Suppressor macrophage (primary cell): ENCODE results near the gene ZNF451.

Experiments used
- DNase-seq, 4 experiments: peaks; one replicate each; pipeline ENCODE4 v3.0.0-alpha.2; 2020 to 2022

ZNF451 gene

DNA sequence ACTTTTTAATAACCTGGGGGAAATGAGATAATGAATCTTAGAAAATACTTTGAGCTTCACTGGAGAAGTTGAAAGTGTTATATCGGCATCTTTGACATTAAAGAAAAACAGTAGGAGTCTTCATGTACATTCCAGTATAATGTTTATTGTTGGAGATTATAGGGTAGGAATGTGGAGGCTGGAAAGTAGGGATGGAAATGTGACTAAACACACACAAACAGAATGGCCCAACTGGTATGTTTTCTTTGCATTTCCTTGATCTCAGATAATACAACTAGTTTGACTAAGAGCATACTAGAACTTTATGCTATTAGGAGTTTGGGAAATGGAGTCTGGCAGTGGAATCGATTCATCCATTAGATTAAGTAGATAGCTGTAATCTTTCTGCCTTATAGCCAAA, 72.0 kb downstream of the ZNF451 start:
- DNase-seq, result no peak

DNA sequence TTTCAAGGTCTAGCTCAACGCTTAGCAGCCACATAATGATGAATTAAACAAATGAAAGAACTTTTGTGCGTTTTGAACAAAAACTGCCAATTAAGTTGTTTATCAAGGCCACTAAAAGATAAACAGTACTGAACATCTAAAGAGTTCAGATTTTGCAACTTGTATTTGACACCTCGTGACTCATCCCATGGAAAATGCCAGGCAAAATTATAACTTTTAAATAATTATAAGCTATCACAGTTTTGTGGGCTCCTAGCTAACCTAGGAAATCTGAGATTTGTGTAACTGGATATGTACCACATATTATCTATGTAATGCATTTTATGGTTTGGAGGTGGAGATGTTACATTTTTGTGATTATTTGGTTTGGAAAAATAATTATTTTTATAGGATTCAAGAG, 72.5 kb downstream of the ZNF451 start:
- DNase-seq, result no peak

DNA sequence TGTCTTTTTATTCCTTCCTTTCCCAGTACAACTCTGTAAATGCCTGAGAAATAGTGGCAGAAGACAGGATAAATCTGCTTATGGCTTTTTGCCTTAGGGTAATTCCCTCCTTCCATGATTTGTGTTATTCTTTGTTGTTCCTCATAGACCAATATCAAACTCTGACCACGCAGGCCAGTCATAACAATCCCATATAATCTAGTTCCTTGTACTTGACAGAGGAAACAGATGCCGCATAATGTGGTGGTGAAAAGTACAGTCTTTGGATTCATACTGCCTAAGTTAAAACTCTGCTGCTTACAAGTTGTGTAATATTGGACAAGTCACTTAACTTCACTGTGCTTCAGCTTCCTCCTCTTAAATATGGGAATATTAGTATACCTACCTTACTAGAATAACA, 74.0 kb downstream of the ZNF451 start:
- DNase-seq, result peak in 1 of 4 experiments; percentile 4

DNA sequence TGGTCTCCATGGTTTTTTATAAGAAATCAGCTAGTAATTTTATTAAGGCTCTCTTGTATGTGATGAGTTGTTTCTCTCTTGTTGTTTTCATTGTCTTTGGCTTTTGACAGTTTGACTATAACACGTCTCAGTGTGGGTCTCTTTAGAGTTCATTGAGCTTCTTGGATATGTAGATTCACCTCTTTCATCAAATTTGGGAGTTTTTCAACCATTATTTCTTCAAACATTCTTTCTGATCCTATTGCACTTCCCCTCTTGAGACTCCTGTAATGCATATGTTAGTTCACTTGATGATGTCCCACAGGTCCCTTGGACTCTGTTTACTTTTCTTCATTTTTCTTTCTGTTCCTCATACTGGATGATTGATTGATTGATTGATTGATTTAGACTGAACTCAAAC, 75.1 kb downstream of the ZNF451 start:
- no peak for DNase-seq

DNA sequence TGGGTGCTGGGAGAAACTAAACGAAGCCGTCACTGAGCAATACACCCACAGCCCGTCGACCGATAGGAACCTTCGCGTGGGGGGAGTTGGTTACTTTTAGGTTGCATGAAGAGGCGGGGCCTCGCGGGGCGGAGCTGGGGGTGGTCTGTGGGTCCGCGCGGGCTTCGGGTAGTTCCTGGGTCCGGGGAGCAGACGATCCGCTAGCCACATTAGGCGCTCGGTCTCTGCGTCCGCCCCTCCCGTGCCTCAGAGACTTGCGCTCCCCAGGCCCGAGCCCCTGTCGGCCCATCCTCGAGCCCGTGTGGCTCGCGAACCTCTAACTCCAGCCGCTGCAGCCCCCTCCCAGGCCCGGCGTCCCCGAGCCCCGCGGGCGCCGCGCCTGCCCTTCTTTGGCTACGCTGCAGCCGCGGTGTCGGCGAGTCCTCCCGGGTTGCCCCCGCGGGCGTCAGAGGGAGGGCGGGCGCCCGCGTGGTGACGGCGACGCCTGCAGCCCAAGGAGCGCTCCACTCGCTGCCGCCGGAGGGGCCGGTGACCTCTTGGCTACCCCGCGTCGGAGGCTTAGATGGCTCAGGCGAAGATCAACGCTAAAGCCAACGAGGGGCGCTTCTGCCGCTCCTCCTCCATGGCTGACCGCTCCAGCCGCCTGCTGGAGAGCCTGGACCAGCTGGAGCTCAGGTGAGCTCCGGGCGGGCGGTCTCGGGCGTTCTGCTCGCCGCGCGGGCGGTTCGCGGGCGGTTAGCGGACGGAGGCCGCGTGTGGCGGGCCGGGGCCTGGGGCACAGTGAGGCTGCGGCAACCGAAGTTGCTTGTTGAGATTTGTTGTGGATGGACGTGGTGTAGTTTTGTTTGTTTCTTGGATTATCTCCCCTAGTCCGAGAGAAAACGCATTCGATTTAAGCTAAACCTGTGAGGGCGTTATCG, 82.4 kb downstream of the ZNF451 start, which contains the start of gene BAG2:
TSS of gene BAG2 (plus strand) at position 191 of the 920 bp plus-strand sequence. CDS start at position 563, 372 bp downstream.
- DNase-seq, result peak; percentile 87 to 93 (median 91)

DNA sequence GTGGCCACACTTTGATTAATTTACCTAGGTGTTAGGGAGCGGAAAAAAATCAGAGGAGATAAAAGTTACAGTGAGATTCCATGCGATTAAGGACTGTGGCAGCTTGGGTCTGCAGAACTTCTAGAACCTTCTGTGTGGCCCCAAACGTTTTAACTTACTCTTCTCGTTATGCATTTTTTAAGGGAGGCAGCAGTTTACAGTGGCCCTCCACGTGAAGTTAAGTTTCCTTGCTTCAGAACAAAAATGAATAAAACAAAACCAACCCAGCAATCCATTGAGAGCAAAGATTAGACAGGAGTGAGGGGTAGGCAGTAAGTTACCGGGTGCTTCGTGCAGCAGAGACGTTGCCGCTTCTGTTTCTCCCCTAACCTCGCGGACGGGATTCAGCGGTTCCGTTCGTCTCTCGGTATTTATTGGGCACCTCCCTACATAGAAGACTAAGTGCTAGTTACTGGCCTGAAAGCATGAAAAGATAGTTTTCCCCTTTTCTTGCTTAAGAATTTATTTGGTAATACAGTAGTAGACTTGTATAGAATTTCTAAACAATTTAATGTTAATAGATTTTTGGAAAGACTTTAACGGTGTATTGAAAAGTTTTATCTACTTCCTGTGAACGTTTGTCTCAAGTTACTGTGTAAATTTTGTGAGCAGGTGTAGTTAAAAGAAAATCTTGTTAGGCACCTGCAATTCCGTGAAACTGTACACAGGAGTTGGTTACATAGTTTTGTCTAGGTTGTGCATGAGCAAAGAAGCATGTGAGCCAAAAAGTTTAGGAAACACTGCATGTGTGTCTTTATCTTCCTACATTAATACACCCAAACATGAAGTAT, 83.3 kb downstream of the ZNF451 start:
- peak; percentile 6 to 42 (median 24) for DNase-seq

DNA sequence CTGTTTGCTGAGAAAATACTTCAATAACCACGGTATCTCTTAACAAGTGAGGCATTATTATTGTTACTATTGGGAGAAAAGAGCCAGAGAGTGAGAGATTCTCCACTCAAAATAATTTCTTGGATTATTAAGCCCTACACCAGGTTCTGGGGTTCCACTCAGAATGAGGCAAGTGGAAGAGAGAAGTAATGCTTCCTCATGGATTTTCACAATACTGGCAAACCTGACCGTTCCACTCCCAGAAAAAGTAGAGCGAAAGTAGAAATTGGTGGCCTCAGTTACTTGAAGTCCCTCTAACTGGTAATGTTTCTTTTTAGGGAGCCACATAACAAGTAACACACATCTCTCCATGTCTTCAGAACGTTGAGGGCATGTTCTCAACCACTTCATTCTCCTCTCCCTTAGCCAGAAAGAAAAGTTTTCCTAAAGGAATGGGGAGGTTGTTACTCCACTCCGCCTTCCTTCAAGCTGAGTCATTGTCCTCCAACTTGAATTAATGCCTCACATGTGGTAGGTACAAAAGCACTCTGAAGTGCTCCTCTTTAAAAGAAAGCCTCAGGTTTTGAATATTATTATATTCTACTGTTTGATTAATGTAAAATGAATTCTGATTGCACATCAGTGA, 84.0 kb downstream of the ZNF451 start:
- DNase-seq, result peak in 2 of 4 experiments; percentile 8 to 9

DNA sequence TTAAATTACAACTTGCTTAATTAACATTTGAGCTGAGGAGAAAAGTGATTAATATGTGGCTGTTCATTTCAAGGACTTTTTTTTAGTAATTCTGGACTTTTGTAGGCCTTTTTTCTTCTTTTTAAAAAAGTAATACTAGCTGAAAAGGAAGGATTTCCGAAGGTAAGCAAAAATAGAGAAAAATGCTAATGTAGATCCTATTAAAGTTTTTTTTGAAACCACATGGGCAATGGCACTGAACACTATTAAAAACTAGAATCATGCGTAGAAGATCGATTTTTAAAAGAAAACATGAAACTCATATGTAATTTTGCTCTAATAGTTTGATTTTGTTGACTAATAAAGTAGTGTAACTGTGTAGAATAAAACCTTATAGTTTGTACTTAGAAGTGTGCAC, 84.5 kb downstream of the ZNF451 start:
- DNase-seq, result no peak

DNA sequence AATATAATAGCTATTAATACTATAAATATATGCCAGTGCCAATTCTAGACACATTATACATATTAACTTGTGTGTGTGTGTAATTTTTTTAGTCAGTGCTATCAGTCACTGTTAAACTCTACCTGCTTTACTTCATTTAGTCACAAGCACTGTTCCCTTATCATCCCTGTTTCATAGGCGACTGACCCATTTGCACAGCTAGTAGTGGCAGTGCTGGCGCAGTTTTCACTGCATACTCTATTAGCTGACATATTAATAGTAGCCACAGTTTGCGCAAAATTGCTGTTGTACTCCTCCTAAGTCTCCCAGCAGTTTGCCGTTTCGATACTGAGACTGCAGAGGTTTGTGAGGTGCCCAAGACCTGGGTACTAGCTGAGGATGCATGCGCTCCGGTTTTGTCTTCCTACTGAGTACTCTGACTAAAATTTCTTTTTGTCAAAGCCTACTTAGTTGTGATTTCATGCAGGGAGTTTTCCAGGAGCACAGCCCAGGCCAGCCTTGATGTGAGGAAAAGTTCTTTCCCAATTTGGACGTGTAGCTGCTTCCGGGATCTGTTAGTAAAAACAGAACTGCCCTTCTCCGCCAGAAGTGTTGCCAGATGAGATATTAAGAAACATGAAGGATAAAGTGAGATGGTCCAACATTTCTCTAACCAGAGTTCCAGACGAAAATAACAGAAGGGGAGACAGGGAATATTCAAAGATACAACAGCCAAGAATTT, 87.7 kb downstream of the ZNF451 start:
- no peak for DNase-seq

DNA sequence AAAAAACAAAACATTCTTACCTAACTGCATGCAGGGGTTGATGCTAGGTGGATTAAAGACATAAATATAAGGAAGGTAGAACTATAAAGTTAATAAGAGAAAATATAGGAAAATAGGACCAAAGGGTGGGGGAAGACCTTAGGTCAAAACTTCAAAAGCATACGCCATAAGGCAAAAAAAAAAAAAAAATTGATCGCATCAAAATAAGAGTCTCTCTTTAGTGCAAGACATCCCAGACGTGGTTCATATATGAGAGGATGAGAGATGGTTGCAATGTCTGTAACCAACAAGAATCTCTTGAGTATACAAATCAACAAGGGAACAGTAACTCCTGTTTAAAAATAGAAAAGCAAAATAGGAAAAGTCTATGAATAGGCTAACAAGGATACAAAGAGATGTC, 90.6 kb downstream of the ZNF451 start:
- DNase-seq, result no peak

DNA sequence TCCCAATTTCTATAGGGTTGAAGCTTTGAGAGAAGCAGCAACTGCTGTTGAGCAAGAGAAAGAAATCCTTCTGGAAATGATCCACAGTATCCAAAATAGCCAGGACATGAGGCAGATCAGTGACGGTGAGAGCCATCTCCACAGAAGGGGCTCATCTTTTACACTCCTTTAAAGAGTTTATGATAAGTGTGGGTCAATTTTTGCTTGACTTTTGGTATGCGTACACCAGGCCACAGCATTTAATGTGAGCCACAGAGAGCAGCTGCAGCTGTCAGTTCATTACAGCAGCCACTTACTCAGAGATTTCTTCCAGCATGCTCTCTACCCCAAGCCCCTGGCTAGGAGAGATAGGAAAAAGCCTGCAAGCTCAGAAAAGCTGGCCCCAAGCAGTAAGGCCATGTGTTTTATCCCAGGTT, 92.0 kb downstream of the ZNF451 start:
- no peak for DNase-seq

DNA sequence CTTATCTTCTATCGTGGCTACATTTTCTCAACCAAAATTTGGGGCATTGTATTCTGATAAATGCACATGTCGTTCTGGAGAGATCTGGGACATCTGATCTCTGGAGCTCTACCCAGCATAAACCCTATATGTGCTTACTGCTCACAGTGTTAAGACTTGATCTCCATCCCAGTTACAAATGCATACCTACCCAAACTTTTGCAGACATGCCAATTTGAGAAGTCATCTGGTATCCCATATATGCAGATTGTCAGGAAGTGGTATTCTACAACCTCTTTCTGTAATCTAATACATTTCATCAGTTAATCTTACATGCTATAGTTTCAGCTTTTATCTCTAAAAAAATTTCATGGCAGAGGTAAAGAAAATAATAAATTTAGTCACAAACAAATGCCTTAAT, 93.3 kb downstream of the ZNF451 start:
- no peak for DNase-seq

DNA sequence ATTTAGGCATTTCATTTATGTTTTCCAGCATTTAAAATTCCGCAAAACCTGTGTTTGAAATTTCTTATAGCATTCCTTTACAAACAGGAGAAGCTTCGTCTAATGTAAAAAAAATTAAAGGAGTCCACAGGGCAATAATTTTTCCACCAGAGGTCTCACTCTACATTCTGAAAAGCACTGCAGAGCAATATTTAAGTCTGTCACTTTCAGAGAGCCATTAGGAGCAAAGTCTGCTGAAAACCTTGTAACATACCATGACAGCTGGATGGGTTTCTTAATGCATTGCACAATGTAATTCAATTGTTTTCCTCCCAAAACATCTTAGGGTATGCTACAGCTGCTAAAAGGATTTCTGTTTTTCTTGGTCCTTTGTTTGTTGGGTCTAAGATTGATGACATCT, 100.2 kb downstream of the ZNF451 start:
- peak in 2 of 4 experiments; percentile 3 to 6 for DNase-seq

DNA sequence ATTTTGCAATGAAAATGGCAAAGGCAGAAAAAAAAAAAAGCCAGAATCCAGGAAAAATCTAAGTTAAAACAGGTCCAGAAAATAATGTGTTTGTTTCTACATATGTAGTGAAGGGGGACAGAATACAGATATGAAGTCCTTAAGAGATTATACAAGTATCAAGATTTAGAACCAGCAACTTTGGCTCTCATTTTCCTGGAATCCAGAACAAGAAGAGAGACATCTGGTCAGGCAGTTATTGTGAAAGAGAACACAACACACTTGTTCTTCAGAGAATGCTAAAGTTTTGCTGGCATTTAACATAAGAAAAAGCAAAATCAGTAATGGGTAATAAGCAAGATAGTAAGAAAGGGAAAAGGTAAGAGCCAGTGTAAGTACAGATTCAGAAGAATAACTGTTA, 103.2 kb downstream of the ZNF451 start:
- DNase-seq, result no peak

DNA sequence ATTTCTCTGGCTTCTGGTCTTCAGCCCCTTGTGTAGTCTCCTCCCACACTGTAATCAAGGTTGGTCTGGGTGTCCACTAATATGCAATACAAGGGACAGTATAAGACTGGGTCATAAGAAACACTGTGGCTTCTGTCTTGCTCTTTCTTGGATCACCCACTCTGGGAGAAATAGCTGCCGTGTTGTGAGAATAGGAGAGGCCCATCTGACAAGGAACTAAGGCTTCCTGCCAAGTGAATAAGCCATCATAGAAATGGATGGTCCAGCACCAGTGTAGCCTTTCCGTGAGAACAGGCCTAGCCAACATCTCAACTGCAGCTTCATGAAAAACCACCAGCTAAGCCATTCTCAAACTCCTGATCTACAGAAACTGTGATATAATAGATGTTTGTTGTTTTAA, 105.5 kb downstream of the ZNF451 start:
- DNase-seq, result no peak

DNA sequence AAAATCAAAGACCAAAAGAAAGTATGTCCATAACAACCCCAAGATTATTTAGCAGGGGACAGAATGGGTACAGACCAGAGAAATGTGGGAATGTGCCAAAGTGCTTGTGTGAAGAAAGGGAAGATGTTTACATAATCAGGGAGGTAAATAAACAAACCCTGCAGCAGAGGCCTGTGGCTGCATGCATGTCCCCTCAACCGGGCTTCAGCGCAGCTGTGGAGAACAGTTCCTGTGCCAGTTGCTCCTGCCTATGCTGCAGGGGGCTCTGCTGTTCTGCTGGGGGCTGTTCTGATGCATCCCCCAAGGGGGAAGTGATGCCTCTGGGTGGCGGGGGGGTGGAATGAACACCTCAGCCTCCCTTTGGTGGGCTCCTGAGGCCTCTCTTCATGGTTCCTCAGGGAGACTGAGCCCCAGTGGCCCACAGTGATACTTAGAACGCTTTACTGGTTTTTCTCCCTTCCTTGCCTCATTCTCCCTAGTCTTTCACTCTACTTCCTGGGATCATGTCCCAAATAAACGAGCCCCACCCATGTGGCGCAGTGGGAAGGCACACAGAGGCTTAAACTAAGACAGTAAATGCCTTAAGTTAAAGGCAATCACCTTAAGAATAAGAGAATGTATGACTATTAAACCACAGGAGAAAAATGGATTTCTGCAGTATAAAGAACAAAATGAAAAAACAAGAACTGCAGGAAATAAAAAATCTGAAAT, 109.1 kb downstream of the ZNF451 start:
- DNase-seq, result no peak

DNA sequence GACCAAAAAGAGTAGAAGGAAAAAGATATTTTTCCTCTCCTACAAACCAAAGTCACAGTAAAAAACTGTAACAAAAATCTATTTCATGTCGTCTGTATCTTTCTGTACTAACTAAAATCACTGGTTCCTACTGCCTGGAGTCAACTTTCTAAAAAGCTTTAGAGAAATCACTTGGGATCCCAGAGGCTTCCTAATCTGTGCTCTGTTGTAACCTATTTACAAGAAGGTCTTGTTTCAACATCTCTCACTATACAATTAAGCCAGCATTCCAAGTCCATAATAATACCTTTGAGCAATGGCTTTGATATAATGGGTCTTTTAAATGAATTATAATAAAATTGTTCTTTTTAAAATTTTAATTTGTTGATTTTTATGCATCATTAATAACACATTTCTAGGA, 111.7 kb downstream of the ZNF451 start:
- DNase-seq, result no peak

DNA sequence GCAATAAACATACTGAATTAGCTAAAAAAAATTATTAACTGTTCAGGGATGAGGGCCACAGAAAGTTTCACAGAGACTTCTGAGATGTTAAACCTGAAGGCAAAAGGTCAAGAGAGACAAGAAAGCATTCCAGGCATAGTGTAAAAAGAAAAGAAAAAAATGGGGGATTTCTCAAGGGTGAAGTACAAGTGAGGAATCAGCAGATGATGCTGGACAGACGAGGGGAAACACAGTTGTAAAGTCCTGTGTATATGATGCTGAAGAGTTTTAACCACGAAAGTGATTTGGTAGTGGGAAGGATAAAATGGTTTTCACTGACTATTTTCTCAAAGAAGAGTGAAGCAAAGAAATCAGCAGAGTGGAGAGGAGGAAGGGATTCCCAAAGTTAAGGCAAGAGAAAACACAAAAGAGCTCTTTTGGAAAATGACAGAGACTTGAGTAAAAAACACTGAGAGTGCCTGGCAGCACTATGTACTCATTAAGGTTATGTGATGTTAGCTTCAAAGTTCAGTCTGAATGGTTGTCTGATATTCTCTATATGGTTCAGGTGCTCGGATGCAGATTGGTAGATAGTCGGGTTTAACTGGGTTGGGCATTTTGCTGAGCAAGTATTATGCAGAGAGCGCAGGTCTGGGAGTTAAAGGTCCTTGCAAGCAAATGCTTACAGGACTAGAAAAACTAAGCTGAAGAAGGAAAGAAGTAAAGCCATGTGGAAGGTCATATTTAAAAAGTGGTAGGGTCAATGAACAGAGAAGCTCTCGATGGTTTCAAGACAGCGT, 115.8 kb downstream of the ZNF451 start:
- DNase-seq, result no peak

DNA sequence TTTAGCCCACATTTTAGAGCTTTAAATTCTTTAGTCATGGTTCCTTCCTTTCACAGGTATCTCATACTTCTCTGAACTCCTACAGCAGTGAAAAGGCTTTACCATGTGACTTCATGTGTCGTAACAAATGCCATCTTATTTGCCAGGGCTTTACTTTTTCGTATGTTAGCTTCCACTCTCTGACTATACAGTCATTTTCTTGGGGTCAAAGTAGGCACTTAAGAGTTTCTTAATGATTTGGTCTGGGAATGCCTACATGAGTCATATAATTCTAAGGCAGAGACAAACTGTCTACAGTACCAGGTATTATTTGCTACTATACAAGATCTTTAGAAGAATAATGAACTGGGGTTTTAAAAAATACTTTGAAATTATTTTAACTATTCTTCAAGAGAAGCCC, 117.2 kb downstream of the ZNF451 start:
- DNase-seq, result no peak

DNA sequence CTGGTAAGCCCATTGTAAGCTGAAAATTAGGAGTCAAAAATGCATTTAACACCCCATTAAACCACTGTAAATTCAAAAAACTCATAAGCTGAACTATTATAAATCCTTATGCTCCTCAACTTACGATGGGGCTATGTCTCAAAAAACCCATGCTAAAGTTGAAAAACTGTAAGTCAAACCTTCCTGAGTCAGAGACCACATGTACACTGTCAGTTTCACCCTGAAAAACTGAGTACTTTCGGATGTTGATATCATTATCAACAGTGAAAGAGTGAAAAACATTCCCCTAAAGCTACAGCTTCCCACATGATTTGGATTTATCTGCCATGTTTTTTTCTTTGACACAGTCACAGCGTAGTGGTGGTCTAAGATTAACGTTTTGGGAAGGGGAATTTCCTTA, 117.9 kb downstream of the ZNF451 start:
- no peak for DNase-seq

DNA sequence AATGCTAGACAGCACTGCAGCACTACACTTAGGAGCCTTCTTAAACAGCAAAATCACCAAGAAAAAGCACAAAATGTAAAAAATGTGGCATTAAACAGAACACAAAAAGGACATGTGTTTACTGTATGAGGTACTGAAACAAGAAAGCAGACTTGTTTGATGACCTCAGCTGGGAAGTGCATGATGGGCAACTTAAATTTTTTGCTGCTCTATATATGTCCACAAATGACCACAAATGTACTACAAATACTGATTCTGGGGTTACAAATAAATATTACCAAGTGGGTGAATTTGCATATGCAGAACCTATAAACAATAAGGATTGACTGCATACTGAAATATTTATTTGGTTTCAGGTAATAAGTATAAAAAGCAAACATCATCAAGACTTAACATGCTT, 119.0 kb downstream of the ZNF451 start:
- DNase-seq, result no peak
